Measurements from ENCODE around the gene TENM3.

- TF ChIP-seq CTCF (IDR thresholded peaks at IDR 0.05) (no peak), POLR2A (IDR thresholded peaks at IDR 0.05) (no peak)
These were observed 605.5 kb downstream of the TENM3 start for GRCh38 chr4:182848685-182849084.

All from Peyer's patch (tissue), 4 donors.